Measurements from ENCODE around the gene MAP1LC3B. TPM values are rescaled to one million over a fixed set of nuclear protein-coding genes. Genes with fewer than 3 reads are reported as not detected.

Gene MAP1LC3B
- total RNA-seq, 4 donors from 2014 or later: 26.3 to 79.7 (median 58.0) TPM

GRCh38 chr16:87380403-87380802 is 11.7 kb upstream of the MAP1LC3B start:
- intact Hi-C loops (cut with DNase I; ENCODE audit: low total_unique reads): no loop called here
- Histone ChIP-seq H3K4me1 (peaks cover 3 to 4% of the 10 kb centered on the region in 2 donors), H3K36me3 (no peaks in the 10 kb centered on the region), H3K27me3 (no peaks in the 10 kb centered on the region), H3K27ac (peak overlapping the region; percentile 95 to 96), H3K4me3 (peak overlapping the region in 1 of 2 donors; percentile 69), H3K9me3 (no peaks in the 10 kb centered on the region)
- no peak for DNase-seq
- no peak for TF ChIP-seq CTCF (IDR thresholded peaks at IDR 0.05)
- TF ChIP-seq POLR2A (IDR thresholded peaks at IDR 0.05): no peak

GRCh38 chr16:87380881-87381280 is 11.3 kb upstream of the MAP1LC3B start:
- no peaks in the 10 kb centered on the region for H3K9me3 ChIP-seq
- H3K36me3 ChIP-seq: no peaks in the 10 kb centered on the region
- intact Hi-C loops (cut with DNase I; ENCODE audit: low total_unique reads): no loop called here
- H3K4me1 ChIP-seq: peaks cover 3 to 4% of the 10 kb centered on the region in 2 donors
- peak overlapping the region; percentile 69 to 89 for H3K4me3 ChIP-seq
- H3K27ac ChIP-seq: peak overlapping the region; percentile 95 to 96
- no peak for TF ChIP-seq POLR2A (IDR thresholded peaks at IDR 0.05)
- TF ChIP-seq CTCF (IDR thresholded peaks at IDR 0.05): no peak
- H3K27me3 ChIP-seq: no peaks in the 10 kb centered on the region
- no peak for DNase-seq

GRCh38 chr16:87382023-87382785 is 9.9 kb upstream of the MAP1LC3B start:
- Histone ChIP-seq H3K27me3 (no peaks in the 10 kb centered on the region), H3K27ac (peak overlapping the region; percentile 95 to 96), H3K4me3 (peak overlapping the region; percentile 69 to 89), H3K4me1 (peaks cover 3 to 7% of the 10 kb centered on the region in 2 donors), H3K36me3 (no peaks in the 10 kb centered on the region), H3K9me3 (no peaks in the 10 kb centered on the region)
- no peak for DNase-seq
- intact Hi-C loops (cut with DNase I; ENCODE audit: low total_unique reads): no loop called here
- TF ChIP-seq CTCF (IDR thresholded peaks at IDR 0.05): no peak
- no peak for TF ChIP-seq POLR2A (IDR thresholded peaks at IDR 0.05)

- H3K4me1 ChIP-seq: peaks cover 3 to 11% of the 10 kb centered on the region in 2 donors
- intact Hi-C loops (cut with DNase I; ENCODE audit: low total_unique reads): no loop called here
Observed at GRCh38 chr16:87383505-87384161, 8.5 kb upstream of the MAP1LC3B start, which contains the start of gene FBXO31. Gene FBXO31, minus strand, starts transcription at chr16:87383776. Its CDS starts 32 bp downstream, at chr16:87383744.

More at GRCh38 chr16:87383505-87384161, 8.5 kb upstream of the MAP1LC3B start, which contains the start of gene FBXO31:
- H3K9me3 ChIP-seq: no peaks in the 10 kb centered on the region
- DNase-seq: peak; percentile 84 to 88
- no peaks in the 10 kb centered on the region for H3K27me3 ChIP-seq
- TF ChIP-seq CTCF (IDR thresholded peaks at IDR 0.05): peak in 1 of 4 experiments; percentile 14
- TF ChIP-seq POLR2A (IDR thresholded peaks at IDR 0.05): peak; percentile 94 to 98
- peak within 1 kb of the TSS; percentile 69 to 89 for H3K4me3 ChIP-seq
- peak within 1 kb of the TSS; percentile 95 to 96 for H3K27ac ChIP-seq
- H3K36me3 ChIP-seq: no peaks in the 10 kb centered on the region

Measured in uterus (tissue), 4 donors.